Liver (tissue), 9 donors: ENCODE results near the gene GALNT10. TPM values are rescaled to one million over a fixed set of nuclear protein-coding genes. Genes with fewer than 3 reads are reported as not detected.

Experiments
- DNase-seq: peaks from one replicate; pipeline ENCODE4 v3.0.0-alpha.2; 2017; ENCODE audit warnings: low spot score
- H3K27ac ChIP-seq, 2 donors: one replicate each; pipeline ENCODE4 v1.7.0; 2013; ENCODE audit warnings: inconsistent platforms in 2 of 2, low read length in 2 of 2, control low read depth in 1 of 2, low read depth in 1 of 2, mild to moderate bottlenecking in 1 of 2
- H3K27me3 ChIP-seq, 4 donors: one replicate each; pipeline versions ENCODE4 v1.6.1 to v1.7.0; 2013; ENCODE audit warnings: low read length in 3 of 4, inconsistent platforms in 1 of 4, mild to moderate bottlenecking in 1 of 4, moderate library complexity in 1 of 4; ENCODE audit not compliant: control insufficient read depth in 4 of 4, insufficient read depth in 4 of 4
- H3K36me3 ChIP-seq, 4 donors: one replicate each; pipeline versions ENCODE4 v1.6.1 to v1.7.0; 2013; ENCODE audit warnings: low read length in 3 of 4, mild to moderate bottlenecking in 3 of 4, low read depth in 1 of 4, moderate library complexity in 1 of 4; ENCODE audit not compliant: control insufficient read depth in 4 of 4, insufficient read depth in 3 of 4
- H3K4me1 ChIP-seq, 4 donors: one replicate each; pipeline versions ENCODE4 v1.6.1 to v1.7.0; 2013; ENCODE audit warnings: low read length in 3 of 4, mild to moderate bottlenecking in 3 of 4, moderate library complexity in 1 of 4; ENCODE audit not compliant: control insufficient read depth in 4 of 4, insufficient read depth in 4 of 4
- H3K4me3 ChIP-seq, 3 donors: one replicate each; pipeline versions ENCODE4 v1.6.1 to v1.7.0; 2013; ENCODE audit warnings: low read length in 3 of 3, control low read depth in 1 of 3, low read depth in 1 of 3, mild to moderate bottlenecking in 1 of 3
- H3K9ac ChIP-seq, 2 donors: one replicate each; pipeline ENCODE4 v1.7.0; 2013; ENCODE audit warnings: low read length in 2 of 2, mild to moderate bottlenecking in 2 of 2, moderate library complexity in 2 of 2, control low read depth in 1 of 2, low read depth in 1 of 2
- H3K9me3 ChIP-seq, 4 donors: one replicate each; pipeline versions ENCODE4 v1.6.1 to v1.7.0; 2013; ENCODE audit warnings: low read length in 3 of 4; ENCODE audit not compliant: control insufficient read depth in 4 of 4
- EGR1 ChIP-seq, 2 donors: IDR thresholded peaks; 2 replicates each; pipeline ENCODE4 v1.6.1; 2016 to 2018; ENCODE audit warnings: antibody characterized with exemption in 2 of 2, low read depth in 2 of 2
- FOXA1 ChIP-seq: IDR thresholded peaks from 2 replicates; pipeline ENCODE4 v1.6.1; 2016; ENCODE audit warnings: antibody characterized with exemption
- FOXA2 ChIP-seq: IDR thresholded peaks from 2 replicates; pipeline ENCODE4 v1.6.1; 2016; ENCODE audit warnings: antibody characterized with exemption
- GABPA ChIP-seq, 2 donors: IDR thresholded peaks in 1 of 2; conservative IDR thresholded peaks in 1 of 2; 2 replicates each; pipeline ENCODE4 v1.6.1; 2016; ENCODE audit warnings: antibody characterized with exemption in 2 of 2, mild to moderate bottlenecking in 1 of 2, moderate library complexity in 1 of 2
- HNF4A ChIP-seq, 2 donors: conservative IDR thresholded peaks; 2 replicates each; pipeline ENCODE4 v1.6.1; 2016; ENCODE audit warnings: antibody characterized with exemption in 2 of 2, mild to moderate bottlenecking in 2 of 2
- HNF4G ChIP-seq: IDR thresholded peaks from 2 replicates; pipeline ENCODE4 v1.6.1; 2016; ENCODE audit warnings: antibody characterized with exemption
- JUND ChIP-seq, 2 donors: IDR thresholded peaks; 2 replicates each; pipeline ENCODE4 v1.6.1; 2016; ENCODE audit warnings: antibody characterized with exemption in 2 of 2
- MAX ChIP-seq: IDR thresholded peaks from 2 replicates; pipeline ENCODE4 v1.6.1; 2016; ENCODE audit warnings: antibody characterized with exemption
- NR2F2 ChIP-seq: IDR thresholded peaks from 2 replicates; pipeline ENCODE4 v1.6.1; 2016; ENCODE audit warnings: antibody characterized with exemption
- RAD21 ChIP-seq, 2 donors: IDR thresholded peaks; 2 replicates each; pipeline ENCODE4 v1.6.1; 2016; ENCODE audit warnings: antibody characterized with exemption in 2 of 2, mild to moderate bottlenecking in 2 of 2
- REST ChIP-seq: IDR thresholded peaks from 2 replicates; pipeline ENCODE4 v1.6.1; 2016; ENCODE audit warnings: antibody characterized with exemption, mild to moderate bottlenecking
- RXRA ChIP-seq, 2 donors: IDR thresholded peaks; 2 replicates each; pipeline ENCODE4 v1.6.1; 2017 to 2018; ENCODE audit warnings: antibody characterized with exemption in 2 of 2, mild to moderate bottlenecking in 1 of 2
- SP1 ChIP-seq: IDR thresholded peaks from 2 replicates; pipeline ENCODE4 v1.6.1; 2018; ENCODE audit warnings: antibody characterized with exemption, mild to moderate bottlenecking
- TAF1 ChIP-seq: conservative IDR thresholded peaks from 2 replicates; pipeline ENCODE4 v1.6.1; 2016; ENCODE audit warnings: antibody characterized with exemption, mild to moderate bottlenecking
- YY1 ChIP-seq: IDR thresholded peaks from 2 replicates; pipeline ENCODE4 v1.6.1; 2016; ENCODE audit warnings: antibody characterized with exemption, mild to moderate bottlenecking
- ZBTB33 ChIP-seq: IDR thresholded peaks from 2 replicates; pipeline ENCODE4 v1.6.1; 2016; ENCODE audit warnings: antibody characterized with exemption
- WGBS: extraction: QIAGEN DNeasy Blood & Tissue Kit; methylation state at CpG from one replicate; pipeline ENCODE4 v1.1.7; 2013; 5-methylcytosine and 5-hydroxymethylcytosine counted together
- polyA plus RNA-seq, 2 donors: library from polyadenylated mRNA; stranded (reverse) in 1 of 2; unstranded in 1 of 2; fragments of 200-250 nt in 1 of 2; fragments of >200 nt in 1 of 2; fragmentation: Nextera tagmentation in 1 of 2; extraction: Ambion mirVana in 1 of 2; gene quantifications; one replicate each; pipeline versions ENCODE4 v1.2.1 to v1.2.3, GENCODE V29; 2013 to 2015
- total RNA-seq, 2 donors: library from RNA; depleted of rRNA; stranded (reverse); fragments of >200 nt; gene quantifications; one replicate each; pipeline ENCODE4 v1.2.3, GENCODE V29; 2014
- donor health status: healthy.
- donor health status: healthy.
- donor health status: healthy.
- donor health status: healthy.
- donor health status: healthy.

The GALNT10 gene
- total and polyA plus RNA-seq, 4 donors, result 1.1 to 17.8 (median 5.3) TPM

GRCh38 chr5:154202379-154203260 lies 12.1 kb downstream of the GALNT10 start:
- no peaks in the 10 kb centered on the region for H3K27me3 ChIP-seq
- no peak overlapping the region for H3K9ac ChIP-seq
- H3K27ac ChIP-seq, result no peak overlapping the region
- no peaks in the 10 kb centered on the region for H3K9me3 ChIP-seq
- H3K4me3 ChIP-seq, result no peak overlapping the region
- TF ChIP-seq ZBTB33, result no peak
- TF ChIP-seq HNF4G, result no peak
- TF ChIP-seq RXRA (IDR thresholded peaks at IDR 0.05), result no peak
- no peak for TF ChIP-seq EGR1 (IDR thresholded peaks at IDR 0.05; ENCODE audit: low read depth in 2 of 2)
- TF ChIP-seq JUND (IDR thresholded peaks at IDR 0.05), result no peak
- TF ChIP-seq MAX, result no peak
- peak; percentile 73 for DNase-seq
- H3K4me1 ChIP-seq, result peaks cover 0 to 7% (median 1%) of the 10 kb centered on the region in 4 donors
- no peaks in the 10 kb centered on the region for H3K36me3 ChIP-seq
- WGBS, result 80% methylated on average over 11 of the region's 11 CpGs

GRCh38 chr5:154203798-154204578 lies 13.5 kb downstream of the GALNT10 start:
- no peaks in the 10 kb centered on the region for H3K36me3 ChIP-seq
- H3K9me3 ChIP-seq, result no peaks in the 10 kb centered on the region
- H3K4me1 ChIP-seq, result peaks cover 0 to 7% (median 1%) of the 10 kb centered on the region in 4 donors
- H3K27me3 ChIP-seq, result no peaks in the 10 kb centered on the region
- no peak overlapping the region for H3K4me3 ChIP-seq
- no peak overlapping the region for H3K9ac ChIP-seq
- no peak overlapping the region for H3K27ac ChIP-seq
- 68% methylated on average over 4 of the region's 4 CpGs for WGBS
- TF ChIP-seq HNF4A (conservative IDR thresholded peaks at IDR 0.05), result peak; percentile 25 to 43
- no peak for TF ChIP-seq FOXA1
- no peak for TF ChIP-seq ZBTB33
- TF ChIP-seq RXRA (IDR thresholded peaks at IDR 0.05), result peak in 1 of 2 donors; percentile 13
- no peak for TF ChIP-seq YY1
- no peak for DNase-seq

- Histone ChIP-seq H3K4me3 (no peak overlapping the region), H3K36me3 (no peaks in the 10 kb centered on the region), H3K27ac (no peak overlapping the region), H3K27me3 (no peaks in the 10 kb centered on the region), H3K4me1 (peaks cover 0 to 7% (median 1%) of the 10 kb centered on the region in 4 donors), H3K9ac (no peak overlapping the region), H3K9me3 (no peaks in the 10 kb centered on the region)
- DNase-seq, result no peak
- 97% methylated on average over 6 of the region's 6 CpGs for WGBS
- TF ChIP-seq SP1 (no peak), RXRA (IDR thresholded peaks at IDR 0.05) (no peak), FOXA2 (no peak), TAF1 (no peak), FOXA1 (no peak), NR2F2 (no peak), RAD21 (IDR thresholded peaks at IDR 0.05) (no peak), REST (no peak), GABPA (IDR thresholded peaks at IDR 0.05 in 1 of 2, conservative IDR thresholded peaks at IDR 0.05 in 1 of 2) (no peak), EGR1 (IDR thresholded peaks at IDR 0.05; ENCODE audit: low read depth in 2 of 2) (no peak), HNF4A (conservative IDR thresholded peaks at IDR 0.05) (no peak)
Observed at GRCh38 chr5:154205441-154206117, 15.0 kb downstream of the GALNT10 start.
